ENCODE results near the gene PKDCC.

The PKDCC gene

GRCh38 chr2:42050010-42050702 lies 2.3 kb downstream of the PKDCC start:
- no peak for DNase-seq

GRCh38 chr2:42050703-42051542 lies 3.1 kb downstream of the PKDCC start:
- no peak for DNase-seq

GRCh38 chr2:42051543-42052235 lies 3.9 kb downstream of the PKDCC start:
- no peak for DNase-seq

GRCh38 chr2:42052702-42053481 lies 5.1 kb downstream of the PKDCC start:
- peak; percentile 13 for DNase-seq

- no peak for DNase-seq
These were observed 5.6 kb downstream of the PKDCC start for GRCh38 chr2:42053482-42053790.

DNA sequence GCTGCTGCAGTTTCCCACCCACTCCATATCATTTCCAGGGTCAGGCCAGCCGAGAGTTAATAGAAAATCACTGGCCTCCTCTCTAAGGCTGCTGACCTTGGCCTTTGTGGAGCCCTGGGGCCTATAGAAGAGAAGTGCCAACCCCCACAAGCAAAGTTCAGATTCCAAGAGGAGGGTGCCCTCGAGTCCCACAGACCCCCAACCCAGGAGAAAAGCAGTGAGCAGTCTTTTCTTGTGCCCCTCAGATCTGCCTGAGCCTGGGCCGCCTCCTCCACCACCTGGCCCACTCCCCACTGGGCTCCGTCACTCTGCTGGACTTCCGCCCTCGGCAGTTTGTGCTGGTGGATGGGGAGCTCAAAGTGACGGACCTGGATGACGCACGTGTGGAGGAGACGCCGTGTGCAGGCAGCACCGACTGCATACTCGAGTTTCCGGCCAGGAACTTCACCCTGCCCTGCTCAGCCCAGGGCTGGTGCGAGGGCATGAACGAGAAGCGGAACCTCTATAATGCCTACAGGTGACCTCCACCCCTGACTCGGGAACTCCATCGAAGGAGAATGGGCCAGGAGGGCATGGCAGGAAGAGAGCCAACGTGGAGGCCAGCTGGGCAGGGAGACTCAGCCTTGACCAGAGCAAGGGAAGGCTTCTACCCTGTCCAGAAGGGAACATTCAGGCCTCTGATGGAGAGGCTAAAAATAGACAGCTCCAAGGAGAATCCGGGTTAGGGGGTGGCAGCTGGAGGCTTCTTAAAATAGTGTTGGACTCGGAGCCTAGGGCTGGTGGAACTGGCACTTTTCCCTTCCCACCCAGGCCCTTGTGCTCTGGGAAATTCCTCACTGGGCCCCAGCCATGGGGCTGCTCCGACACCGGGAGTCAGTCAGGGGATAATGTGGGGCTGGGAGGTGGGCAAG lies 6.2 kb downstream of the PKDCC start:
- no peak for DNase-seq

- DNase-seq, result no peak
These were observed 7.1 kb downstream of the PKDCC start for GRCh38 chr2:42054714-42055430.

DNA sequence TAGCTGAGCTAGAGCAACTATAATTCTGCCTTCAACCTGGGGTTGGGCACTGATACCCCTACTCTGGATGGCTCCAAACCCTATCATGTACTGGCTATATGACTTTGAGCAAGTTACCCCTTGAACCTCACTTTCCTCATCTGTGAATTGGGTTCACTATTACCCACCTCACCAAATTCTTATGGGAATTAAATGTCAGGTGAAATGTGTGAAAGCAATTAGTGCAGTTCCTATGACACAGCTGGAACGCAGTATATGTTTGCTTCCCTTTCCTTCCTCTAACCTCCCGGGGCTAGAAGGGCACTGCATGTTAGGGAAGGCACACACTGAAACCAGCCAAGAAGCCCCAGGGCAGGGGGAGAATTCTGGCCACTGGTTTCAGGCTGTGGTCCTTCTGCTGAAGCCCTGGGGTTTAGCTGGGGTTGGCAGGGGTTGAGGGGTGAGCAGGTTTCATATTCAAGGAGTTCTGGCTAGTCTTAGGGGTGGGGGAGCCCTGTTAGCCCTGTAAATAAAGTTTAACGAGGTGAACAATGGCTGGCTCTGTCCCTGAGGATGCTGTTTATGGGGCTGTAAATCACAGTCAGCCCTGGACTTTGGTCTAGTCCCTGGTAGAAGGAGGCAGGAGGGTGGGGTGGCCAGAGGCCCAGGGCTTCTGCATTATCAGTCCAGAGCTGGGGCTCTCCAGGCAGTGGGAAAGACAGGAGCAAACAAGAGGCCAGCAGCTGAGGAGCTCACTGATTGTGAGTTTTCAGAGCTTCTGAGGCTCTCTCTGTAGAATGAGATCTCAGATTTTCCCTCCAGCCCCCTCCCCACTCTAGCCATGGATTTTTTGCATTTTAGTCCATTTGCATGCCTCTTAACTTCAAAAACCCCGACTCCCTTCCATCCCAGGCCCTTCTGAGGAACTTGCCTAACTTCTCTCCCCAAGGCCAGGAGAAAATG lies 8.0 kb downstream of the PKDCC start:
- DNase-seq, result no peak

DNA sequence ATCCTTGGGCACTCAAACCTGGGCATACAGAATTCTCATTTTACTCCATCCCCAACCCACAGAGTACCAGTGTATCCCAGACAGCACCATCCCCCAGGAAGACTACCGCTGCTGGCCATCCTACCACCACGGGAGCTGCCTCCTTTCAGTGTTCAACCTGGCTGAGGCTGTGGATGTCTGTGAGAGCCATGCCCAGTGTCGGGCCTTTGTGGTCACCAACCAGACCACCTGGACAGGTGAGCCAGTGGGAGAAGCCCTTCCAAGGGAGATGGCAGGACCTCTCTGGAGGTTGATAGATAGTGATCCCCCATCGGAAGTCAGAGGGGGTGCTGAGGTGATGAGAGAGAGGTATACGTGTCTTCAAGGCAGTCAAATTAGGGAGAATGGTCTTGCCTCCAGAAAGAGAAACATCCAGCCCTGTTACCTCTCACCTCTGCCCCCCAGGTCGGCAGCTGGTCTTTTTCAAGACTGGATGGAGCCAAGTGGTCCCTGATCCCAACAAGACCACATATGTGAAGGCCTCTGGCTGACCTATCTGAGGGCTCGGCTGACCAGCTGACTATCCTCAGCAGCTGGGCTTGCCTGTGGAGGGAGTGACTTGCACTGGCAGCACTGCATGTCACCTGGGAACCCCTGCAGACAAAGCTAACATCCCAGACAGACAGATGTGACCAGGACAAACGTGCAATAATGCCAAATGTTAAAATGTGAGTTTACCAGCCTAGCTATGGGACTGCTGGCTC lies 9.5 kb downstream of the PKDCC start:
- DNase-seq, result no peak

DNA sequence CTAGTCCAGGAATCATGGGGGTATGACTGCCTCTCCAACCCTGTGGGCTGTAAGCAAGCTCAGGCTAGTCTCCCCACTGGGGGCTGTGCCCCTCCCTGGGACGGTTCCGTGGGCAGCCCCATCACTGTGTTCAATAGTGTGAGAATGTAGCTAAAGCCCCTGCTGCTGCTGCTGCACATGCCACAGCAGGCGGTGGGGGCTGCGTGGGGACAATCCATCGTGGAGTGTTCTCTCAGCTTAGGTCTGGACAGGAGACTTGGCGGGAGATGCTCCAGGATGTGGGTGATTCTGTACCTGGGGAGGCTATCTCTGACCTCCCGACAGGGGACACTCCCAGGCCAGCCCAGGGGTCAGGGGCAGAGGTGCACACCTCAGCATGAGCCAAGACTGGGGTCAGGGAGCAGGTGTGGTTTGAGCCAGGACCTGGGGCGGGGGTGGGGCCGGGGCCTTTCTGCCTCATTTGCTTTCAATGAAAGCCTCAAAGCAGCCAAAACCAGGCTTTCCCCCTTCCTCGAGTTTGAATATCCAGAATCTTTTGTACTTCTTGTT lies 10.2 kb downstream of the PKDCC start:
- no peak for DNase-seq

- DNase-seq, result no peak
These were observed 11.6 kb downstream of the PKDCC start for GRCh38 chr2:42059261-42059898.

DNA sequence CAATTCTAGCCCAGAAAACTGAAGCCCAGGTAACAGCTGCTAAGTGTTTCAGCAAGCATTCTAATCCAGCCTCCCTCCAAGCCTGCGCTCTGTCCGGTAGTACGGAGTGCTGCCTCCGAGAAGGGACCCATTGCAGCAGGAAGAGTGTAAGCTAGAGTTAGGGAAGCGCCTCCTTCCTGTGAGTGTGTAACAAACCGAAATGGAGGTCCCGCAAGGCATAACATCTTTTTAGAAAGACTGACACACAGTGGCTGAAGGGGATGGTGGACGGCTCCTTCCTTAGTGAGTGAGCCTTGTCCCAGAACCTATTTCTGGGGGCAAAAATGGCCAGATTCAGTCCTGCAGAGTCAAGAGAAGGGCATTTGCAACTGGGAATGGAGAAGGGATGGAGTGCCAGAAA lies 12.2 kb downstream of the PKDCC start:
- DNase-seq, result no peak

GRCh38 chr2:42060718-42061619 lies 13.1 kb downstream of the PKDCC start:
- DNase-seq, result no peak

DNA sequence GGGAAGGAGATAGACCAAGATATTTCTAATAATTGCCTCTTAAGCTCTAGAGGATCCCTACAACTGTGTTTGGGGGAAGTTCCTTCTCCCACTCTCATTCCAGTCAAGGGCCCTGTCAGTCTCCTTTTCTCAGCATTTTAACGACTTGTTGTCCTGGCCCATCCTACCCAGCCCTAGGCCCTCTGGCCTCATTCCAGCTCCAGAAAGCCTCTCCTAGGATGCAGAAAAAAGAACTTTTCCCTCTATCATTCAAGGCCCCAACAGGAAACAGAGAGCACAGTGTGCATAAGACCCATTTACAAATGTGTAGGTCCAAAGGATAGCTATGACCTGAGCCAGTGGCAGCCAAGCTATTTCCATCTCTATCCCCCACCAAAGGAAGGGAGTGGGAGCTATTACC lies 14.0 kb downstream of the PKDCC start:
- no peak for DNase-seq

DNA sequence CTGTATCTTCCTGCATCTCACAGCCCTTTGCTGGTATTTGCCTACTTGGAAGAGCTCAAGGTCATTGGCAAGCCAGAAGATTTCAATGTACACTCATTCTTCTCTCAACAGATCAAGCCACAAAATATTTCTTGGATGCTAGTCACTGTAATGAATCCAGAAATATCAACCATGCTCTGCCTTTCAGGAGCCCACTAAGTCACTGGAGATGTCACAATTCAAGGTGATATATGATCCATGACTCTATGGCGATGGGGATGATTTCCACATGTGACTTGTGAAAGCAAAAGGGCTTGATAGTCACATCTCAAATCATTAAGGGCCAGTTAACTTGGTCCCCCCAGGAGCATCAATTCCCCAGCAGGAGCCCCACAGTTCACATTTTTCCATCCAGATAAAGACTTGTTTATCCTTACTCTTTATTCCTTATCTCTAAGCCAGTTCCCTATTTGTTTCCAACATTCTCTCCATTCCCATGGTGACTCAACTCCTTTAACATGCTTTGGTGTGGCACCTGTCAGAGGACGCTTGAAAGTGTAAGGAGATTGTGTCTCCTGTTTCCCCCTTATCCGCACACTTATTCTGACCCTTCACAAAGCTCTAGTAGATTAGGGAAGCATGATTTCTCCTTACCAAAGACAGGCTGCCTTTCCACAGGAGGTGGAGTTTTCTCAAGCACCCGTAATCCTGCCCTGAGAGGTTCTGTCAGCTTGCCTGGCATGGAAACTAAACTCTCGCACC lies 15.8 kb downstream of the PKDCC start:
- peak; percentile 77 for DNase-seq

DNA sequence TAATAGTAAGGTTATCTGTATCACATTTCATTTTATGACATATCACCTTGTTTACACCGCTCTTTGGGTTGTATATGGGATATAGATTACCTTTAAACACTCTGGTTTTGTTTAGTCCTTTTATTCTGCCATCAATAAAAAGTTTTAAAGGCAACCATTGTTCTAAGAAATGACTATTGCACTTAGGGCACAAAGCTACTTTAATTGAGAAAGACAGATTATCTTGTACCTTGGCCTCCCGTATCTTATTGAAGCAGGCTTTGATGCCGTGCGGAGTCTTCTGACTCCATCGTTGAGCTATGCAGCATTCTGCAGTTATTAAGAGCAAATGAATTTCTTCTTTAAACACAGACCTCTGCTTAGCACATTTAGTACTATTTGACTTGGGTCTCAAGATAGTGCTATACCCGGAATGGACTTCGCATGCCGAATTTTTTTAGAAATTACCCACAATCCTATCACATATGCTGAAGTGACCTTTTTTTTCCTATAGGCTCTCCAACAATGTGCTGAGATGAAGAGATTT lies 16.7 kb downstream of the PKDCC start:
- peak; percentile 80 for DNase-seq
